Measurements from ENCODE around the gene KCNJ6.

Gene KCNJ6

GRCh38 chr21:37805266-37805665, 111.0 kb downstream of the KCNJ6 start:
- DNase-seq = no peak

DNA sequence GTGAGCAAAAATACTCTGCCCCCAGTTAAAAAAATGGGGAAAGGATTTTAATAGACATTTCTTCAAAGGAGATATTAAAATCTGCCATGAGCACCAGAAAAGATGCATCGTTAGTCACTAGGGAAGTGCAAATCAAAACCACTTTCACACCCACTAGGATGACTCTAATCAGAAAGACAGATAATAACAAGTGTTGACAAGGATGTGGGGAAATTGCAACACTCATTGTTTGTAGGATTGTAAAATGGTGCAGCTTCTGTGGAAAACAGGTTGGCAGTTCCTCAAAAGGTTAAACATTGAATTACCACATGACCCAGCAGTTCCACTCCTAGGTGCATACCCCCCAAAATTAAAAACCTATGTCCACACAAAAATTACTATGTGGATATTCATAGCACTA, 112.3 kb downstream of the KCNJ6 start:
- no peak for DNase-seq

- no peak for DNase-seq
Measured at GRCh38 chr21:37803101-37803651, 113.1 kb downstream of the KCNJ6 start.

DNA sequence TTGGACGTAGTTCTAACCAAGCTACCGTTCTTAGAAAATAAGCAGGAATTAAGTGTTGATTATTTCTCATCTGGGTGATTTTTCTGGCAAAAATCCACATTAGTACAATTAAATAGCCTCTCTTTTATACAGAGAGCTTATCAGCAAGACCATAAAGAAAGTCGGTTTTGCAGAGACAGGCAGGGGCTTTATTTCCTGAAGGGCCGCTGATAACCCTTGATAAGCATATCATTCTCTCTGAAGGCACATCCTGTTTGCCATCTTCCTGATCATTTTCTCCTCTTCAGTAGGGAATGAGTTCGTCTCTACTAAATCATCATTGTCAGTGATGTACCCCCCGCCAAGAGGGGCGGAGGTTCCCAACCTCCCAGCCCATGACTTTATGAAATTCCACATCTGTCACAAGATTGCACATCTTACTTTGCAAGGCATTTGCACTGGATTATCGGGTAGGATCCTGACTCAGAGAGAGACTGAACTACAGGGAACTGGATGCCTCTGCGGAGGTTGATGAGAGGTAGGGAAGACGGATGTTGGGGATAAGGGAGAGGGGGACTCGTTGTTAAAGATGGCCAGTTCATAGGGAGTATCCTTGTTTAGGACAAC, 115.7 kb downstream of the KCNJ6 start:
- DNase-seq = no peak

GRCh38 chr21:37800057-37800455, 116.2 kb downstream of the KCNJ6 start:
- no peak for DNase-seq

DNA sequence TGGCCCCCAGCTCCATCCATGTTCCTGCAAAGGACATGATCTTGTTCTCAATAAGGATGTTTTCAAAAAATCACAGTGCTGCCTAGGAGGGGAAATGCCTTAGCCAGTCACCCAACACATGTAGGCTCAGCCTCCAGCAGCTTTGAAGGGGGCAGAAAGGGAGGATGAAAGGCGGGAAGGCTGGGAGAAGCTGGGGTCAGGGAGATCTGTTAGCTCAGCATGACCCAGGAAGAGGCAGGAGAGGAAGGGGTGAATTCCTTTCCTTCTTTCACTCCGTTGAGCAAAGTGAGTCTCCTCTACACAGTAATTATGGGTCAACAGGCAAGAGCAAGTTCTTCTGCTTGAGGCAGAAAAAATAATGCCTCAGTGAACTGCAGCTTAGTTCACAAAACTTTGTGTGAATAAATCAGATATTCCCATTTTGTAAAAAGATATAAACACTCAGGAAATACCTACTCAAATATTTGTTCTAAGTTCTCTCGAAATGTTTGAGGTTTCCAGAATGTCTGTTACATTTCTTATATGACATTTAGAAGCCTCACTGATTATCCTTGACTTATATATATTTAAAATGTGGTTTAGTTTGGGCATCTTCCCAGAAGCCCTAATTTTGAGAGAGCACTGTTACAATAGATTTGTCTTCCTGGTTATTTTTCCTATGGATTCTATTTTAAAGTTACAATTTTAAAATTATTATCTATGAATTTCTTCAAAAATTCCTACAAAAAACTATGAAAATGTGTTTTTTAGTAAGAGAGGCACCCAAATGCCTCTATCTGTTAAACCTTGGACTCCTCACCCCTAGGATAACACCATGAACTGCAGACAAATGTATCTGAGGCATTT, 116.8 kb downstream of the KCNJ6 start:
- DNase-seq = no peak

GRCh38 chr21:37797403-37797802, 118.9 kb downstream of the KCNJ6 start:
- no peak for DNase-seq

DNA sequence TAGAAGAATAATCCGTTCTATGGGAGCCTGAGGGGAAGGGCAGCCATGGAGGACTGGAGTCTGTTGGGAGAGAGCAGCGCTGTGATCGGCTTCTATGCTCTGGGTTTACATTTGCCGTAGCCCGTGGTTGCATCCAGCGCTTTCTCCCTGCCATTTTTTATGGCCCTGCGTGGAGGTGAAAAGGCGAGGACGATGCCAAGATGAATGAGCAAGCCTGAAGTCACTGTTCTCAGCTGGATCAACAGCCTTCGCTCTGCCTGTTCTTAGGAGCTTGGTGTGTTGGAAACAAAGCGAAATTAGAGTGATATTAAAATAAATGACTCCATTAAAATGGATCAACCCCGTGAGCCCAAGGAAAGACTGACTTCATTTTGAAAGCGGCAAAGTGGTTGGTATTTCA, 120.2 kb downstream of the KCNJ6 start:
- no peak for DNase-seq

DNA sequence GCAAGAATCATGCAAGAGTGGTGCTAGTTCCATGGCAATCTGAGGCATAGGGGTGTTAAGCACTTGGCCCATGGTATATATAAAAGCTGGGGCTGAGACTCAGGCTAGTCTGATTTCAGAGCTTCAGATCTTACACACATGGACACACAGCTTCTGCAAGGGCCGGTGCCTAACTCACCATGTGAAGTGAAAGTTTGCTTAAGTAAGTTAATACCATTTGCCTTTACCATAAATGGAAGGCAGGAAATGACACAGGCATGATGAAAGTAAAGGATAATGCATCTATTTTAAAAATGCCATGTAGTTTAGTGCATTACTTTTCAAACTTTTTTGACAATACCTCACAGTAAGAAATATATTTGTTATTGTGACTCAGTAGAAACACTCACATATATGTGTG, 122.6 kb downstream of the KCNJ6 start:
- no peak for DNase-seq

DNA sequence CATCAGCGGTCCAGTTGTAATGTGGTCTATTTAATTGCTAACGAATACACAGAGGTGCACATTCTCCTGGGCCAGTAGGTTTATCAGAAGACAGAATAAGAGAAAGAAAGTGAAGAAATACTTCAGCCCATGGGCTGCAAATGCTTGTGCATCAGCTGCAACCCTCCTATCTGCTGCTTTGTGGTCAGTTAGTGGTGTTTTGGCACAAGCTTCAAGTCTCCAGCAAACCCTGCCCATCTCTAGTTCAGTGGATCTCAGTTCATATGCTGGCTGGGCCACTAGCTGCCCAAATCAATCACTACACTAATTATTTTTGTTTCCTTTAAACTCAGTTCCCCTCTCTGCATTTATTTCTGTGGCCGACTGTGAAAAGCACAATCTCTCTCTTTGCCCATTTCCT, 124.2 kb downstream of the KCNJ6 start:
- DNase-seq = no peak

GRCh38 chr21:37790905-37791304, 125.4 kb downstream of the KCNJ6 start:
- no peak for DNase-seq

- no peak for DNase-seq
Measured at GRCh38 chr21:37788503-37788902, 127.8 kb downstream of the KCNJ6 start.

GRCh38 chr21:37787456-37787855, 128.8 kb downstream of the KCNJ6 start:
- no peak for DNase-seq

DNA sequence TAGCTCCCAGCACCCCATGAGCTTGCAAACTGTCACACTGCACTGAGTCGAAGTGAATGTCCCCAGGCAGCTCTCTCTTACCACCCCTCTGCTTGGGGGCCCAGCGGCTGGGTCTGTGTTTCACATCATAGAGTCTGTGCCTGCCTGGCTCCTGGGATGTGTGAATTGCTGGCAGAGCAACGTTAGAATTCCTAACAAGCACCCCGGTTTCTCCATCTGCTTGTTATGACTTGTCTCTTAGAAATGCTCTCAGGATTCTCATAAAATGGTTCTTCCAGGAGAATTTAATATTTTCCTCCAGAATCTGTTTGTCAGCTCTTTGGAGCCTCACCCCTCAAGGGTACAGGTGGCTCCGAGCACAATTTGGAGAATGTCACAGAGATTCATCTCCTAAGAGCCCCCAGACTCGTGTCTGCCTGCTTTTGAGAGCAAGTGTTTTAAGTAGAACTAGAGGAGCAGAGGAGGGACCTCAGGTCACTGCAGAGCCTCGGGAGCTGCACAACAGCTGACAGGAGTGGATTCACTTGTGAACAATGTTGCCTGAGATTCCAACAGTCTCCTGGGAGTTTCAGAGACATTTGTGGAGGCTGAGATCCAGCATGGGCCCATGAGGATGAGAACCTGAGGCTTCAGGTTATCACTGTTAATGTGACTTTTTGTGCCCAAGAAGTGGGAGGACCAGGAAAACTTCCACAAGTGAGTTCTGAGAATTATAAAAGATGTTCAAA, 131.5 kb downstream of the KCNJ6 start:
- no peak for DNase-seq

GRCh38 chr21:37783016-37783415, 133.2 kb downstream of the KCNJ6 start:
- DNase-seq = no peak

DNA sequence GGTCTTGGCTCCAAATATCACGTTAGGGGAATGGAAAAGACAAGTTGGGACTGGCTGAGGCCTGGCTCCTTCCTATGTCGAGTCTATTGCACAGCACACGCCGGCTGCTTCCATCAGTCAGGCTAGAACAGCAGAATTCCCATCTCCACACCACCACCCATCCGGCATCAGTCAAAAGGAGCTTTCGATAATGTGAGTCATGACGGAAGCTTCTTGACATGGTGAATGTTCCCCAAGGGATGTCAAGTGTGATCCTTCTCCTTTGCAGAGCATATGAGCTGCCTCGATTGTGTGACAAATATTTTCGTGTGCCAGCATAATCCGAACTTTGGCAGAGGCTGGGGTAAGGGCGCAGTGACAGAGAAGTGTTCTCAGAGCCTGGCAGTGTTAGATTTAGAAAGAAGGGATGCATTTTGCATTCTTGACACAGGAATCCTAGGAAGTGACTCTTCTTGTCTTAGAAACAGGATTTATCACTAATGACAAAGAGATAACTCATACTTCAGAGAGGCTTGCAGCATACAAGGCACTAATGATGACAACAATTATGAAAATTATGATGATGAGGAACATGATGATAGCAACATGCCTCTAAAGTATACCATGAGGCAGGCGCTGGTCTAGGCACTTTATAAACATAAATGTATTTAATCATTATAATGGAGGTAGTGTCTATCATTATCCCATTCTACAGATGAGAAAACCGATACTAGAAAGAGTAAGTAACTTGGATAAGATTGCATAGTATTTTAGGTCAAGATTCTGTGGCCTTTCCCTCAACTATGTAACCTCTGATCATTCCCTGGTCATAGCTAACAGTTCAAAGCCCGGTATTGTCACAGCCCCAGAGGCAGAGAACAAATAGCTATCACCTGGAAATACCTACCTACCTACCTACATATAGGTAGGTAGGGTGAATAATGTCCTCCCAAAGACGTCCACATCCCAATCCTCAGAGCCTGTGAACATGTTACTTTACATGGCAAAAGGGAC, 135.0 kb downstream of the KCNJ6 start:
- DNase-seq = no peak

GRCh38 chr21:37771181-37771580, 145.1 kb downstream of the KCNJ6 start:
- no peak for DNase-seq

DNA sequence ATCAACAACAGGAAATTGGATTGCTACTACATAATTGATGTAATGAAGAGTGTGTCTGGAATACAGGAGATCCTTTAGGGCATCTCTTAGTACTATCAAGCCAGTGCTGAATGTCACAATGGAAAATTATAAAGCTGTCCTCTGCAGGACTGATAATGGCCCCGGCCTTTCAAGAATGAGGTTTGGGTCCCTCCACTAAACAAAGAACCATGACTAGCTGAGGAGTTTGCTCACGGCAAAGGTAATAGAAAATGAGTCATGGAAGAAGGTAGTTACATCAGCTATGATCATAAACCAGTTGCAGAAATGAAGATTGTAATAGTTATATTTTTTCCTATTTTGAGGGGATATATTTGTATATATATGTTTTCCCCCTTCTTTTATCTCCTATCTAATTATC, 145.8 kb downstream of the KCNJ6 start:
- DNase-seq = no peak

GRCh38 chr21:37769656-37770055, 146.6 kb downstream of the KCNJ6 start:
- no peak for DNase-seq

GRCh38 chr21:37767984-37768383, 148.3 kb downstream of the KCNJ6 start:
- DNase-seq = no peak

DNA sequence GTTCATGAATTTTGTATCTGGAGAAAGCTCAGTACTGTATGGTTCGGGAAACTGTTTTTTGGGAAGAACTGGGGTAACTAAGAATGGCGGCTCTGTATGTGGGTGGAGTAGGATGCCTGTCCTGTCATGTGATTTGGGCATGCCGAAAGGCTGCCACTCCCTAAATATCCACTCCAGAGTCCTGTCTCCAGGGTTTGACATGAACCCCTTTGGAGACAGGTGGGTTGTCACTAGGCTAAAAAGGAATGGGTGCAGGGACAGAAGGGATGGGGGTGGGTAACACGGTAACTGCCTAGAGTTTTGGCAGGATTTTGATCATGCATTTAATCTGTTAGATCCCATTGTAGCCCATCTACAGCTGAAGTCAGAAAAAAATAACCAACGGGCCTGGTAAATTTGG, 150.1 kb downstream of the KCNJ6 start:
- no peak for DNase-seq

DNA sequence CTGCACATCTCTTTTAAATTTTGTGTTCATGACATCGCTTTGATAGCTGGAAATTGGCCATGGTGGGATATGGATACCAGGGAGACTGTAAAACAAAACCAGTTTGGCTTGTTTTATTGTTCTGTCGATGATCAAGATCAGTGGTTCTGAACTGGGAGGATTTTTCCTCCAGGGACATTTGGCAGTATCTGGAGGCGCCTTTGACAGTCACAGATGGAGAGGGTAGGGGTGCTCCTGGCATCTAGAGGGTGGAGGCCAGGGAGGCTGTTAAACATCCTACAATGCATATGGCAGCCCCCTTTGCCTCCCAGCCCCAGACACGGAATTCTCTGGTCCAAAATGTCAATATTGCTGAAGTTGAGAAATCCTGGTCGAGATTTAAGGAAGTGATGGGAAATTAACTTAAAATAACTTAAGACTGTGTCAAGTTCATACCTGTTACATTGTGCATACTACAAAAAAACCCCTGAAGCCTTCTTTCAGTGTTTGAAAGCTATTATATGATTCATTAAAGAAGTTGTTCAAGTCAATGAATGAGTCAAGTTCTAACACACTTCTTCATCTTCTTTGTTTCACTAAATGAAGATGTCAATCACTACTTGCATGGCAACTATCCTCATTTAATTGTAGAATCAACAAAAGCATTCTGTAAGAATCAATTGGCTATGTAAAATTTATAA, 150.9 kb downstream of the KCNJ6 start:
- no peak for DNase-seq
